ENCODE data around the gene COG5.

The COG5 gene
- total RNA-seq = 36.7 to 90.3 (median 68.2) reads per million in 17 experiments

DNA sequence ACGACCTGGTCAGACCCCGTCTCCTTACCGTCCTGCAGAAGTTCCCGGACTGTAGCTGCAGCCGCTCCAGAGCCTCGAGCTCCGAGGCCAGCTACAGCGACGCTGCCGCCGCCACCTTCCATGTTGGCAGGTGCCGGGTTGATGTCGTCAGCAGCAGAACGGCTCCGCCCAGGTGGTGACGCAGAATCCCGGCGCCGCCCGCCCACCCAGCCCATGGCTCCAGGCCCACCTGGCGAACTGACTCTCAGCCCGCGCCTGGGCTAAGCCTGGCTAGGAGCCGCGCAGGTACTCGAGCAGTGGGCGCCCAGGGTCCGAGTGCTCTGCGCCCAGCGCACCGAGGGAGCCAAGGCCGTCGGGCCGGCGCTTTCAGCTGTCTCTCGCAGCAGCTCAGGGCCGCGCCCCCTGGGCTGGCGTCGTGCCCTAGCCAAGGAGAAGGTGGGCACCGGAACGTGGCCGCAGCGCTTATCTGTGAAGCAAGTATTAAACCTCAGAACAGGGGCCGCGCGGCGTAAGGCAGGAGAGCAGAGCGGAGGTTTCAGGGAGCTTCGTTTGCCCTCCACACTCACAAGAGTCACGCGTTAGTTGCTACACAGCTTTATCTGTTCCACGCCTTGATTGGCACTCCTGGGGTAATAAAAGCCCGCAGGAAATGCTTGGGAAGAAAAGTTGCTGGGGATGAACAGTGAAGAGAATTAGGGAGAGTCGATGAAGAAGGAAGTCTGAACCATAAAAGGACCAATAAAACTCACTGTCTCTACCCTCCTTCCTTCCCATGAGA, at the start of gene COG5, which contains the start of gene DUS4L:
Gene COG5 (minus strand): TSS at position 146 of the 778 bp plus-strand sequence. CDS start 24 bp downstream, at position 122.
Gene DUS4L (plus strand): TSS at position 197 of the 778 bp plus-strand sequence. CDS start 3,100 bp downstream, outside the sequence.
- peak; percentile 85 to 93 (median 88) for DNase-seq

DNA sequence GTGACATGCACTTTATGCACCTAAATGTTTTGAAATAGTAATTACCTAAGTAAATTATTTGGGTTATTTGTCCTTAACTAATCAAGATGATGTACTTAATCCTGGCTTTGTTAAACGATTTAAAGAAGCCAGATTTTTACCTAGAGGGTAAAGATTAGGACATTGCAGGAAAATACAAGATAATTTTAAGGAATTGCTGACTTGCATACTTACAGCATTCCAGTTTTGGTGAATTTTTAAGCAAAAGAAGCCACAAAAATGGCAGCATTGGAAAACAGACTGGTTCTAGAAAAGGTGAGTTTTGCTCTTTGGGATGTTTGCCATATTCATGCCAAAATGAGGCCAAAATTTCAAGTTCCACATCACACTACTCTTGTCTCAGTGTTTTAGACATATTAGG, 49.7 kb upstream of the COG5 start:
- DNase-seq = no peak

DNA sequence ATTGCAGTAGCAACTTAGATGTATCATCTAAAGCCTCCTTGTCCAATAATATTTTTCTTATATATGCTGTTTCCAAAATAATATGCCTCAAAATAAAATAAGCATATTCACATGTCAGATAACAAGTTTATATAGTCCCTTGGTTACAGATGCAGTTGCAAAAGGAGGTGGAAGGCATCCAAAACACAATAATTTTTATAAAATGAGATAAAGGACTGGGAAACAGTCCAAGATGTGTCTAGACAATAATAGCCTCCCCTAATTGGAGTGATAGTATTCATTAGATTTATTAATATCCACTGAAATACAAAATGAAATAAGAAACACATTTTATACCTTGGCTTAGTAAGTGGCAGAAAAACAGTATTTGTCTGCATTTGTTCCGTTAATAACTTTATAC, 46.6 kb upstream of the COG5 start:
- no peak for DNase-seq

DNA sequence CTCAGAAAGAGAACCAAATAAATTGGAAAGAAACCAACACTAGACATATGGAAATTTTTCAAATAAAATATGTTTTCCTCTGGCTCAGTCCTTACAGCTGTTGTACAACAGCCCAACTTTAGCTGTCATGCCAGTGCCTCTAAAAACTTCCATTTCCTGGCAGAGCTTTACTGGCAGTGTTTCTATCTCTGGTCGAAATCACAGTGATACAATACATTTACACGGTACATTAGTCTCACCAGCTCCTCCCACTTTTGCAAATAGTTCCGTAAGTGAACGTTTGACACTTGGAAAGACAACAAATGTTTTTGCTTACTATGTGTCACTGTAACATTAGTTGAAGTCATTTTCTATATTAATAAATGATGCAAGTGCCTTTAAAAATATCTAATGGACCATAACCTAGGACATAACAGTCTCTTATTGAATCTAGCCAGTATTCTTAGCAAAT, 46.1 kb upstream of the COG5 start:
- DNase-seq = no peak

DNA sequence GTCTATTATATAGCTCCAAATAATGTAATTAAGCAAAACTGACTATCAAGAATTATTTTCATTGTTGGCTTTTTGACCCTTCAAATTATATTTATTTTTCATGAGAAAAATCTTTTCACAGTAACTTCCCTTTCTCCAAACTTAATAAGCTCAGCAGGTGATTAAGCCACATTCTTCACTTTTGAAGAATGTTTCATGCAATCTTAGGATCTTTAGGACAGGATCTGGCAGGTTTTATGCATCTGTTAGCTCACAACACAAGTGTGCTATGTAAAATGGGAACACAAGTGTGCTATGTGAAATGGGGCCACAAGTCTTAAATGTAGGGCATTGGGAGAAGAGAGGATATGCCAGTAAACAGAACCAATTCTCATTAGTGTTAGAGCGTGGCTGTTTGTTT, 42.6 kb upstream of the COG5 start:
- no peak for DNase-seq

DNA sequence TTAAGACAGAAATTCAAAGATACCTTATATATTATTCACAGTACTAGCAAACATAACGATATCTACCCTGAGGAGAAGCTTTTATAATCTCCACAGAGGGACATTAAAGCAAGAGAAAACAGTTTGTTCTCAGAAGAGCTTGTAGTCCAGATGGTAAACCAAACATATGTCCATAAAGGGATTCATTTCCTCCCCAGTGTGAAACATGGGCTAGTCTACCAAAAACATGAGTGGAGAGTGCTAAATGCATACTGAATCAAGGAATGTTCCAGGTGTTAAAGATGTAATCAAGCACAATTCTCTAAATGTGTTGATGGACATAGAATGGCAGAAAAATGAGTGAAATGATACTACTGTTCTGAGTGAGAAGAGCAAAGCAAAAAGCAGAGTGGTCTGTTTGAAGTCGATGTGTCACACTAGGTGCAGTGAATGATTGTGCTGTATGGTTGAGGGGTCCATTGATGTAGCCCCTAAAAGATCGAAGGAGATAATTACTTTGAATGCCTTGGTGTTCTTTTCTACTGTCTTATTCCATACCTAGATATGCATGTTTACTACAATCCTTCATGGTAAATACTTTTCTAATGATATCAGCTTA, 41.6 kb upstream of the COG5 start:
- no peak for DNase-seq

DNA sequence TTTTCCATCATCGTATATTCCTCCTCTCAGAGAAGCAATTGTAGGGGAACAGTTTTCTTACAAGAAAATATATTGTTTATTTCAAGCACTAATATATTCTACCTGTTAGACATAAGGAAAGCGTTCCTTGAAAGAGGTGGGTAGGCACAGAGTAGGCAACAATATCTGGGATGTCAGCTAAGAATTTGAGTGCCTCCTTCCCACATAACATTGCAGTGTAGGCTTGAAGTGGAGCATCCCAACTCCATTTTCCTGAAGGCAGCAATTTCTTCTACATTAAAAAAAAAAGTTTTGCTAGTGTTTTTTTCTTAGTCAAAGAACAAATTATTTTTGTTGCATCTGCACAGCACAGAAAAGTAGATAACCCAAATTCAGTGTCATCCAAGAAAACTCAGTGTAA, 37.1 kb upstream of the COG5 start:
- DNase-seq = no peak

DNA sequence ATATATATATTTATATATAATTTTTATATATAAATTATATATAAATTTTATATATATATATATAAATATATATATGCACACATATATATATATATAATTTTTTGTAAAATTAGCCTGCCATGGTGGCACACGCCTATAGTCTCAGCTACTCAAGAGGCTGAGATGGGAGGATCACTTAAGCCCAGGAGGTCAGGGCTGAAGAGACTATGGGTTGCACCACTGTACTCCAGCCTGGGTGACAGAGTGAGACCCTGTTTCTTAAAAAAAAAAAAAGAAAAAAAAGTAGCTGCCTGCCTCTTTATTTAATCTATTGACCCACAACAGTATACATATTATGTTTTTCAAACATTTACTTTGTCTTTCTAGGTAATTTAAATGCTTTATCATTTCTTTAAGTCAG, 35.5 kb upstream of the COG5 start:
- DNase-seq = no peak

DNA sequence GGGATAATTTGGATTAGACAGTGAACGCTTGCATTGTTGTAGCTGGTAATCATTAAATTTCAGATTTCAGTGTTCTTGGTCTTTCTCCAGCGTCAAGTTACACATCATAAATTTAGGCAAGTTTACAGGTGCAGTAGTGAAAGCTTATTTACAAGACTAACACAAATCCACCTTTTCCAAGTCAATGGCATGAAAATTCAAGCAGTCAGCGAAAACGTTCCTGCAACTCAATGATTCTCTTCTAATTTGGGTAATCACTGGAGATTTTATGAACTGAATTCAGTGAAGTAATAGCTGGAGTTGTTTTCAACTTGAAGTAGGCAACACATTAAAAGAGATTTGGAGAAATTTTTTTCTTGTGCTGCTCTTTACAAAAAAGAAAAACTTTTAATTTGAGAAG, 34.2 kb upstream of the COG5 start:
- DNase-seq = no peak

DNA sequence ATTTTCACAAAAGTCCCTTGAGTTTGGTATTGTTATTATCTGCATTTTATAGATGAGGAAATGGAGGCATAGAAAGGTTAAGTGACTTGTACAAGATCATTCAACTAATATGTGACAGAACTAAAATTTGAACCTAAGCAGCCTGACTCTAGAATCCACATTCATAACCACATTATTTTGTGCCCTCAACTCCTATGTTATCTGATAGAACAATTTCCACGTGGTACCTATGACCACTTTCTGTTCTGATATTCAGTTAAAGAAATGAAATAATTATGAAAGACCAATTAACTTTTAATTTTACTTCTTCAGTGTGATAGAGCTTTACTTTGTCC, 33.8 kb upstream of the COG5 start:
- no peak for DNase-seq

DNA sequence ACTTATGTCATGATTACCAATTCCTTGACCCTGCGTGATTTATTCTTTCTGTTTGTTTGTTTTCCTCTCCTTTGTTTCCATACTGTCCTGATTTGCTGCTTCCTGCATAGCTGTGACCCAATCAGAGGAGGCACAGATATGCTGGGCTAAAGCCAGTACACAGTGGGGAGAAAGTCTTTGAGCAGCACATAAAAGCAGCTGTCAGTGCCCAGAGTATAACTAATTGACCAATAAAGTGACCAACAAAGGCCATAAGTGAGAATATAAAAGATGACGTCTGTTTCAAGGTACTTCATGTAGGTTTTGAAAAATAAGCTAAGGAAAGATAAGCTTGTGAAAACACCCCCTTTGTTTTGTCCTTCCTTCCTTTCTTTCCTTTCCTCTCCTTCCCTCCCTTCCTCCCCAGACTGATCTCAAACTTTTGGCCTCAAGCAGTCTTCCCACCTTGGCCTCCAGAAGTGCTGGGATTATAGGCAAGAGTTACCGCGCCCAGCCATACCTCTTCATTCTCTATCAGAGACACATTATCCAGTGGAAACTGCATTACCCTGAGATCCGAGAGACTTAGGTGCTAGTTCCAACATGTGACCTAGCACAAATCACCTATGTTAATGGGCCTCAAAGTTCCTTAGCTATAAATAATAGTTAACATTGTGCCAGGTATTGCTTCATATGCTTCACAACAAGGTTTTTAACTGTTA, 33.3 kb upstream of the COG5 start:
- no peak for DNase-seq

DNA sequence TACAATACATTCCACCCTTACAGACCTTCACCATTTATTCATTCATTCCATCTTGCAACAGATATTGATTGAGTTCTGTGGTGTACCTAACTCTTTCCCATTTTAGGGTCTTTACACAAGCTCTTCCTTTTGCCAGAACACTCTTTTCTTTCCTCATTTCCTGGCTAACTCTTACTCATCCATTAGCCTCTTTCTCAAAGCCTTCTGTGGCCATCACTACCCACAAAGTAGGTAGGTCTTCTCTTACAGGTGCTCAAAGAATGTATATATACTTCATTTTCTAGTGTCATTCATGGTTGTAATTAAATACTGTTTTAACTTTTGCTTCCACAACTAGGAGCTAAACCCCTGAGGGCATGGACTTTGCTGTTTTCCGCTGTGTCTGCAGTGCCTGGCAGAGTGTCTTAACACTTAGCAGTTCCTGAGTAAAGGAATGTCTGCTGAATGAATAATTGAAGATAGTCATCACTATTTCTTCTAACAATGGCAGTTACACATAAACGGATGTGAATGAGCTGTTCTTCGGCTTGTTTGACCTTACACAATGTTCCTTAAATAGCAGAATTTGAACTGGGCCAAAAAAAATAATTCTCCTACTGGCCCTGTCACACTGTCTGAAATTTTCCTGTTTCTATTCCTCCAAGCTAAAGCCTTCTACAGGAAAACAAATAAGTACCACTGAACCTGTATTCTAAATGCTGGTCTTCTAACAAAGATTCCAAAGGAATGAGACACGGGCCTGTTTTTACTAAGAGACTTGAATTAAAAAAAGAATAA, 31.4 kb upstream of the COG5 start:
- DNase-seq = no peak

DNA sequence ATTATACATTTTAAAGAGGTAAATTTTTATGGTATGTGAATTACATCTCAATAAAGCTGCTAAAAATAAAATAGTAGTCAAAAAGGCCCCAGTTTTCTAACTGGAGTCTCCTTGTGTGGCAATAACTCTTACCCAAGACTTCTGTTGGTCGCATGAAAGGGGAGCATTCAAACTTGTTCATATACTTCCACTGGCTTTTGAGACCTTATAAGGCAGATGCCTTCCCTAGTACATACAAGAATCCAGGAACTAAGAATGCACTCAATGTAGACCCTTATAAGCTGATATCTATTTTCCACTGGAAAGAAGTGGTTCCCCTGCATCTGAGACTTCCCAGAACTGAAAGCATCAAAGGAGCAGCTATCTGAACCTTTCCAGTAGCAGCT, 29.3 kb upstream of the COG5 start:
- DNase-seq = no peak

DNA sequence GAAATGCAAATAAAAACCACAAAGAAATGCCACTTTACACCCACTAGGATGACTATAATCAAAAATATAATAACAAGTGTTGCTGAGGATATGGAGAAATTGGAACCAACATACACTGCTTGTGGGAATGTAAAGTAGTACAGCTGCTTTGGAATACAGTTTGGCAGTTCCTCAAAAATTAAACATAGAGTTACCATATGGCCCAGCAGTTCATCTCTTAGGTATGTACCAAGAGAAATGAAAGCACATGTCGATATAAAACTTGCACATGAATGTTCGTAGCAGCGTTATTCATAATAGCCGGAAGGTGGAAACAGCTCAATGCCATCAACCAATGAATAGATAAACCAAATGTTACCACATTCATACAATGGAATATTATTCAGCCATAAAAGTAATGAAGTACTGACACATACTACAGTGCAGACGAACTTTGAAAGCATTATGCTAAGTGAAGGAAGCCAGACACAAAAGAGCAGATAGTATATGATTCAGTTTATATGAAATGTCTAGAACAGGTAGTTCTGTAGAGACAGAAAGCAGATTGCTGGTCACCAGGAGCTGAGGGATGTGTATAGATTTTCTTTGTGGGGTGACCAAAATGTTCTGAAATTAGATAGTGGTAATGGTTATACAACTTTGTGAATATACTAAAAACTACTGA, 28.8 kb upstream of the COG5 start:
- DNase-seq = no peak

DNA sequence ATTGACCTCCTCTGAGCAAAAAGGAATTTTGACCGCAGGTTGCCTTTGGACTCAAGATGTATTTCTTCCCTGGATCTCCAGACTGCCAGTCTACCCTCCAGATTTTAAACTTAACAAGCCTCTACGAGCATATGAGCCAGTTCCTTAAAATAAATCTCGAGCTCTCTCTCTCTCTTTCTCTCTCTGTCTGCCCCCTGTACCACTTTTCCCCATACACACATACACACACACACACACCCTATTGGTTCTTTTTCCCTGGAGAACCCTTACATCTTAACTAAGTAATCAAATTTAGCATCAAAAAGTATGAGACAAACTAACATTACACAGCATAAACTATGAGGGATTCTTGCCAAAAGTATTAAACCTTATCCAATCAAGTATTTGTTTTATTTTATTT, 27.7 kb upstream of the COG5 start:
- no peak for DNase-seq

DNA sequence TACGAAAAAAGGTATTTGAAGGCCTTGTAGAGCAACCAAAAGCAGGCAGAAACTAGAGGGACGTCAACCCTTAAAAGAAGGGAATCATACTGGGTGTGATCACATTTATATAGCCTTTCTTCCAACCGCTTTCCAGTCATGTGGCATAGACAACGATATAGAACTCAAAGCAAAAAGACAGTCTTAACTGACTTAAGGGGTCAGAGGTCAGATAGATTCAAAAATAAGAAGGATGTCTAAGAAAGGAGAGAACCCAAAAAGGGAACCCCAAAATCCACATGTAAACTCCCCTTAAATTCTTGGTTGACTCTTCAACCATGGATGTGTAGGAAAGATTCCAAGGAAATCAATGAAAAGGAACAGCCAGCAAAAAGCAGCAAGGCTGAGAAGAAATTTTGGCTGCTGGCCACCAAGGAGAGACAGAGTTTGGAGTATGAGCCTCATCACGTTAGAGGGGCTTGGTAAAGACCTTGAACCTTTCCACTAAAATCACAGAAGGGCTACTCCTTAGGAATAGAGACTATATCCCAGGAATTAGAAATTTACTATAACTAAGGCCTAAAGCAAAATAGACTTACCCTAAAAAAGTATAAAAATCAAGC, 24.9 kb upstream of the COG5 start:
- no peak for DNase-seq

DNA sequence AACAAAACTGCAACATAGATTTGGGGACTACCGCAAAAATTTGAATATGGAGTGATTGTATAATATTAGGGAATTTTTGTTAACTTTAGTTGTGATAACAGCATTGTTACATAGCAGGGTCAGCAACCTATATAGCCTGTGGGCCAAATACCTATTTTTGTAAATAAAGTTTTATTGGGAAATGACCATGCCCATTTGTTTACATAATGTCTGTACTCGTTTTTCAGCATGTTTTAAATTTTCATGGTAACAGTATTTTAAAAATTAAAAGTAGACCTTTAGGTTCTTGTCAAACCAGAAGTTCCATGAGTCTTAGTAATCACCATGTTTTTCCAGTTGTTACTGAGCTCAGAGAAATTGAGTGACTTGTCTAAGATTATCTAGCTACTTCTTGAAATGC, 21.0 kb upstream of the COG5 start:
- no peak for DNase-seq

DNA sequence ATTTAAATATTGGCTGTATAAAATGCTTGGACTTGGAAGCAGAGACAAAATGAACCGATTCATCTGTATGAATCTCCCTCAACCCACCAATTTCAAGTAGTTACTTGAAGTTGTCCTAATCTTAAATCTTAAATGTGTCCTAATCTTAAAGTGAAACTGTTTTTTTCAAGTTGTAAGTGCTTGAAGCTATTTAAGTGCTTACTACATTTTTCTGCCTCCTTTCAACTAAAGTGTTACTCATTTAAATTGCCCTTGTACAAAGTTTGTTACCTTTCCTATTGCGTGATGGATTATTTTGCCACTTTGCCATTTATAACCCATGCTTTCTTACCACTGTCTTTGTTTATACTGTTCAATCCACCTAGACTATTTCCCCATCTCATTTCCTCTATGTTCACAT, 19.2 kb upstream of the COG5 start:
- DNase-seq = no peak

DNA sequence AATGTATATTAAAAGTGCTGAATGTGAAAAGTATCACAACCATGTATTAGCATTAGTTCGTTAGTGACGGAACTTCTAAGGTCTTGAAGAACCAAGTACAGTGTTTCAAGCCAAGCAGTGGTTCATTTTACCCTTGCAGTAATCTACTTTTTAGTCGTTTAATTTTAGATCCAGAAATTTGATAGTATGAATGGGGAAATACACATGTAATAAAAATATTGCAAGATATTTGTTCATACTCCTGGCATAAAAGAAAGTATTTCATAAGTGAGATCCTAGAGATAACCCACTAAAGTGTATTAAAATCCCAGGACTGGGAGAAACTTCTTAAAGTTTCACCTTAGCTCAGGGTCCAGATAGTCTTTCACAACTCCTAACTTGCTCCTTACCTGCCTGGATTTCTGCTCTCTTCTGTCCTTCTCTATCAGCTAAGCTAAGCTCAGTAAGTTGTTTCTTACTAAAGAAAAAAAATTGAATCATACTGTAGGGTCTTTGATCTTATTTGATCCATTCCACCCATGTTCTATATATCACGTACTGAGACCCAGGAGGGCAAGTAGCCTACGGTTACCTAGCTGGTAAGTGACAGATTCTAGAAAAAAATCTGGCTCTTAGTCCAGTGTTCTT, 17.8 kb upstream of the COG5 start:
- no peak for DNase-seq

DNA sequence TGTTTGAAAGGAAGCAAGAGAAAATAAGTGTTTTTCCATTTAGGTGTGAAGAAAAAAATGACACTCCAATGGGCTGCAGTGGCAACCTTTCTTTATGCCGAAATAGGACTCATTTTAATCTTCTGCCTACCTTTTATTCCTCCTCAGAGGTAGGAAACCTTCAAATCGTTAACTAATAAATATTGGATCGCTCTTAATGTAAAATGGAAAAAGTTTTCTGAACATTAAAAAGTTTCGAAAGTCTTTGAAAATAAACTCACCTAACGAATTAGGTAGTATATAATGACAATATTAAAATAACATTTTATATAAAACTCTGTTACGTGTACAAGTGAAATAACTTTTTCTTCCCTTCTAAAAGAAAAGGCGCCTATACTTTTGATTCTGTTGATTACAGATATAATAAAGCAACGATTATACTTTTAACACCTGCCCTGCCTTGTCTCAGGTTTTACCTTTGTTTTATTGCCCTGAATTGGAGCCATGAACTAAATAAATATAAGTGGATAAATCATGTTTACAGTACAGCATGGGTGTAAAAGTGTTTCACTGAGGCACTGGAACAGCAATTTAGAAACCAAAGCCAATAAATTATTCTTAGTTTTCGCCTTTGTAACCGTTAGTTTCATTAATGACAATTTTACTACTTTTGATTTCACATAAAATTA, 17.1 kb upstream of the COG5 start:
- DNase-seq = no peak
